Stimulated activated CD4-positive, alpha-beta T cell treated with anti-CD3 and anti-CD28 coated beads, TNF-alpha, amount 100 ng/mL, for 4 hours (primary cell): ENCODE measurements around the gene GLOD4.

Experiments used
- DNase-seq, 3 experiments: peaks; one replicate each; pipeline ENCODE4 v3.0.0-alpha.2; 2020; ENCODE audit warnings: low read depth in 3 of 3

The GLOD4 gene

GRCh38 chr17:742147-742793 lies 39.8 kb downstream of the GLOD4 start:
- DNase-seq = no peak

DNA sequence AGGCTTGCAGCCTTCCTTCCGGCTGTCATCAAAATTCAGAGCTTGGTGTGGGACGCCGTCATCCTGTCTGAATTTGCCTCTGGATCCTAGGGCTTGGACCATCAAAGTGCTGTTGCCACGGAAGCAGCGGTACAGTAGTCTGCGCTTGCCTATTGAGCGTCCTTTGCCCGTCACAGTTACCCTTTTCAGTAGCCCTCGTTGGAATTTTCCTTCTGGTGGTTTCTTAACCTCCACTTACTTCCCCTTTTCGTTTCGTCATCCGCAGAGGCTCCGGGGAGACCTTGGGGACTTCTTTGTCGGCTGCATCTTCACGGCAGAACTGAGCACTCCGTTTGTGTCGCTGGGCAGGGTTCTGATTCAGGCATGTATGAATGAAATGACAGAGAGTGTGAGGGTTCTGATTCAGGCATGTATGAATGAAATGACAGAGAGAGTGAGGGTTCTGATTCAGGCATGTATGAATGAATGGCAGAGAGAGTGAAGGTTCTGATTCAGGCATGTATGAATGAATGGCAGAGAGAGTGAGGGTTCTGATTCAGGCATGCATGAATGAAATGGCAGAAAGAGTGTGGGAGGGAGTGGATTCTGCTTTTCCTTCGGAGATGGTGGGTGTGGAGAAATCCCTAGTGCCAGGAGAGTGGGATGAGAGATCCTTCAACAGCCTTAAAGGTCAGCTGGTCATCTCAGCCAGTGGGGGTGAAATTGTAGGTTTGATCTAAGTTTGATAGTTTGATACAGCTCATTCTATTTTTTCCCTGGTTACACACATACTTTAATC lies 41.7 kb downstream of the GLOD4 start:
- DNase-seq = no peak

DNA sequence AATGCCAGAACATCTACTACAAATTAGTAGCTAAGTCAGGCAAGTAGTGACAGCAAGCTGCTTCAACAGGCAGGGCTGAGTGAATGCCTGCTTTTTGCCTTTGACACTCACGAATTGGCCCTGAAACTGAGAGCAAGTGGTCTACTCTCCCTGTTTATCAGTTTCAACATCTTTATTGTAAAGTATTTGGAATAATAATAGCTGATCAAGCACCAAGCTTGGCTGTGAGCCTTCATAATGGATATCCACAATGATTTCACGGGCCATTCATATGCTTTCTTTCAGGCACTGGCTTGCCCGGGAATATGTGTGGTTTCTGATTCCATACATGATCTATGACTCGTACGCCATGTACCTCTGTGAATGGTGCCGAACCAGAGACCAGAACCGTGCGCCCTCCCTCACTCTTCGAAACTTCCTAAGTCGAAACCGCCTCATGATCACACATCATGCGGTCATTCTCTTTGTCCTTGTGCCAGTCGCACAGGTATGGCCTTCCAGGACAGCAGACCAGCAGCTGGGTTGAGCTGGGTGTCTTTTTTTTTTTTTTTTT lies 44.4 kb downstream of the GLOD4 start:
- no peak for DNase-seq

DNA sequence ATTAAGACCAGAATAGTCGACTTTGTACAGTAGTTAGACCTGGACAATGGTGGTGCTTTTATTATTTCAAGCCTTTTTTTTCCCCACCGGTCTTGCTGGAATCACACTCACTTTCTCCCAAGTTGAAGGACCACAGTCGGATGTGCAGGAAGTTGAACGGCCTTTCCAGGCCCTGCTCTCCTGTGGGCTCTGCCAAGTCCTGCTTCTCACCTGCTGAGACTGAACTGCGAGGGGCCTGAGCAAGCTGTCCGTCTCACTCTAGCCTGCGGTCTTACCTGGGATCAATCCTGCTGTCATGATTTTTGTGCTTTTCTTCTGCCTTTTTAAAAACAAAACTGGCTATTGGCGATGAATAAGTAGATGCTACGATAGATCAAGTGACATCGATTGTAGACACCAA lies 48.3 kb downstream of the GLOD4 start:
- no peak for DNase-seq

DNA sequence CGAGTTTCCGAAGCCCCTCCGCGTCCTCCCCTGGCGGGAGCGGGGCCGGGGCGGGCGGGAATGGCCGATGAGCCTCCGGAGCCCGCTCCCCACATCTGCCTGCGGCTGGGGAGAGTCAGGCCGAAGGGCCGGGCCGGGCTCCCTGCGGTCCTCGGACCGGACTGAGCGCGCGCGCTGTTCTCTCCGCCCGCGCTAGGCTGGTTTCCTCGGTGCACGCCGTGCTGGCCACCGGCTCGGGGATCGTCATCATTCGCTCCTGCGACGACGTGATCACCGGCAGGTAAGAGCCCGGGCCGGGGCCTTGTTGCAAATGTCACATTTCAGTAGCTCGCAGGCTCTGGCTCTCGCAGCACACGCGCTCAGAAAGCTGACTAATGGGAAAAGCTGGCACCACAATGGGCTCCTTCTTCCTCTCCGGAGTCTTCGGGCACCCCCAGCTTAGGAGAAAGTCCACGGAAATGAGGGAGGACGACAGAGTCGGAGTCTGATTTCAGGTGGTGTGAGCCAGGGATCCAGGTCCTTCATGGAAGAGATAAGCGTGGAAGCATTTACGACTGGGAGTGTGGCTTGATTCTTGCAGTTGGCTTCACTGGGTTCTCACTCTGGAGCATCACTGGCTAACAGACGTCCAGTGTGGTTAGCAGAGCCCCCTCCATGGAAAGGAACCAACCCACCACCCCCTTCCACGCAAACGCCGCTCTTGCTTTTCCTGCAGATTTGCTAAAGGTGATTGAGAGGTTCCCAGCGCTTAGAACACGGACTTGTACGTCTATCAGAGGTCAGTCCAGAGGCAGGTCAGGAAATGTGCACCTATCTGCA lies 49.0 kb downstream of the GLOD4 start:
- DNase-seq = peak in 1 of 3 experiments; percentile 9

DNA sequence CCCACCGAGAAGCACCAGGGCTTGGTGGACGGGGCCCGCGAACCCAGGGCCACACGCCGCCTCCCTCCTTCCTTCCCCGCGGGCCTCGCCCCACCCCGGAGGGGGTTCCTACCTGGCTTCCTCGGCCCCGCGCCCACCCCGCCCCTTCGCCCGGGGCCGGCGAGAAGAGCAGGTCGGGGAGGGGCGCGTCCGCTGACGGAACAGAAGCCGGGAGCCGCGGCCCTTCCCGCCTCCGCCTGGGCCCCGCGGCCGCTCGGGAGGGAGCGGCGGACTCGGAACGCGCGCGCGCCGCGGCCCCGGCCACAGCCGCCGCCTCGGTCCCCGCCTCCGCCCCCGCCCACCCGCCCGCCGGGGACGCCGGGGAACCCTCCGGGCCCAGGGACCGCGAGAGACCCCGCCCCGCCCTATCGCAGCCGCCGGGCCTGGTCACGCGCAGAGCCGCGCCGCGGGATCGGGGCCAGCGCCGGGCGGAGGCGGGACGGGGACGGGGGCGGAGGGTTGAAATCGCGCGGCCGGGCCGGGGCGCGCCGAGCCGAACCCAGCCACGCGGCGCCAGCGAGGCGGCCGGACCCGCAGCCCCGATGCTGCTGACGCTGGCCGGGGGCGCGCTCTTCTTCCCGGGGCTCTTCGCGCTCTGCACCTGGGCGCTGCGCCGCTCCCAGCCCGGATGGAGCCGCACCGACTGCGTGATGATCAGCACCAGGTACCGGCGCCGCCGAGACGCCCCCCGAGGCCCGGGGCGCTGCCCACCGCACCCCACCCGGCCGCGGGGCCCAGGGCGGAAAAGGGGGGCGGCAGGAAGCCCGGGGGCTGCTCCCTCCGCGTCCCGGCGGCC lies 49.8 kb downstream of the GLOD4 start, which contains the start of gene TLCD3A:
Gene TLCD3A (plus strand): TSS at position 530 of the 835 bp plus-strand sequence. CDS start 52 bp downstream, at position 582.
- peak in 2 of 3 experiments; percentile 21 to 29 for DNase-seq

DNA sequence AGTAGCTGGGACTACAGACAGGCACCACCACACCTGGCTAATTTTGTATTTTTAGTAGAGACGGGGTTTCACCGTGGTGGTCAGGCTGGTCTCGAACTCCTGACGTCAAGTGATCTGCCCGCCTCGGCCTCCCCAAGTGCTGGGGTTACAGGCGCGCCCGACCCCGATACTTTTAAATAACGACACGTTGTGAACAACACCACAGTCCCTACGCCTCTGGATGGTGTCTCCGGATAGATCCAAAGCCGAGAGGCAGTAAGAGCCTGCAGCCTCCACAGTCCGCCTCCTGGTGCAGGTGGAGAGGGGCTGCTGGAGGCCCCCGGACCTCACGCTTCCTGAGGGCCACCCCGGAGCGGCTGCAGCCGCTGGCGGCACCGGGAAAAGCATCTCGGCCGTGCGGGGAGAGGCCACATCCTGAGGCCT lies 50.4 kb downstream of the GLOD4 start:
- DNase-seq = no peak

DNA sequence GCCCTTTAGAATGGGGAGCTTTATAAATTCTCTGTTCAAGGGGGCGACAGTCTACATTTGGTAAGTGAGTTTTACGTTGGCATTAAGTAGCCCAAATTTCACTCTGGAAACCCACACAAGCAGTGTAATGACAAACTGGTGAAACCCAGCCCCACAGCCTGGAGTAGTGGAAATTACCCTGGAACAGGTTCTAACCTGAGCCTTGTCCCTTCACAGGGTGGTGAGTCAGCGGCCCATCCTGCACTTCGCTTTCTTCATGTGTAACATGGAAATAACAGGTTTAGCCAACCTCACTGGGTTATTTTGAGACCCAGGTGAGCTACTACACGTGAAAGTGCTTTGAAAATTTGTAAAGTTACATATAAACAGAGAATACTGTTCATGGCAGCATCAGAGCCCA lies 53.2 kb downstream of the GLOD4 start:
- no peak for DNase-seq

GRCh38 chr17:726271-726919 lies 55.7 kb downstream of the GLOD4 start:
- DNase-seq = no peak

DNA sequence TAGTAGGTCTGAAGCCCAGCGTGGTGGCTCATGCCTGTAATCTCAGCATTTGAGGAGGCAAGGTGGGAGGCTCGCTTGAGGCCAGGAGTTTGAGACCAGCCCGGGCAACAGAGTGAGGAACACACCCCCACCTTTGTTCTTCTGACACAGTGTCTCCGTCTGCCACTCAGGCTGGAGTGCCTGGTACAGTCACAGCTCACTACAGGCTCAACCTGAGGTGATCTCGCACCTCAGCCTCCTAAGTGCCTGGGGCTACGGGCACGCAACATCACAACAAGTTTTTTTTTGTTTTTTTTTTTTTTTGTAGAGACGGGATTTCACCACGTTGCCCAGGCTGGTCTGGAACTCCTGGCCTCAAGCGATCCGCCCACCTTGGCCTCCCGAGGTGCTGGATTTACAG lies 56.3 kb downstream of the GLOD4 start:
- DNase-seq = no peak

DNA sequence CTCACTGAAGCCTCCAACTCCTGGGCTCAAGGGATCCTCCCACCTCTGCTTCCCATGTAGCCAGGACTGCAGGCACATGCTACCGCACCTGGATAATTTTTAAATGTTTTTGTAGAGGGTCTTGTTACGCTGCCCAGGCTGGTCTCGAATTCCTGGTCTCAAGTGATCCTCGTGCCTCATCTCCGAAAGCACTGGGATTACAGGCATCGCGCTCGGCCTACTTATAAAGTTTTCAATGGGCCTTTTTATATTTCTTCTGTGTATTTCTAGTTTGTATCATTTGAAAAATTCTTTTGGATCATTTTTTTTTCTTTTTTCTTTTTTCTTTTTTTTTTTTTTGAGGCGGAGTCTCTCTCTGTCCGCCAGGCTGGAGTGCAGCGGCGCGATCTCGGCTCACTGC lies 57.0 kb downstream of the GLOD4 start:
- no peak for DNase-seq

GRCh38 chr17:721540-721937 lies 60.5 kb downstream of the GLOD4 start:
- no peak for DNase-seq

- DNase-seq = no peak
These were observed 61.2 kb downstream of the GLOD4 start for GRCh38 chr17:720706-721539.

GRCh38 chr17:718075-718474 lies 64.0 kb downstream of the GLOD4 start:
- no peak for DNase-seq
